Activated naive CD4-positive, alpha-beta T cell treated with Interleukin-2 at 50 U/mL for 16 hours (primary cell): ENCODE data around the gene FGFRL1.
"Not testable (repeated sequence)": the region's sequence is repeated elsewhere in the genome, so short reads cannot be mapped to it uniquely, and the experiment has no call there.

Experiments used
- DNase-seq: peaks from one replicate; pipeline ENCODE4 v3.0.0-alpha.2; 2020

FGFRL1 gene

DNA sequence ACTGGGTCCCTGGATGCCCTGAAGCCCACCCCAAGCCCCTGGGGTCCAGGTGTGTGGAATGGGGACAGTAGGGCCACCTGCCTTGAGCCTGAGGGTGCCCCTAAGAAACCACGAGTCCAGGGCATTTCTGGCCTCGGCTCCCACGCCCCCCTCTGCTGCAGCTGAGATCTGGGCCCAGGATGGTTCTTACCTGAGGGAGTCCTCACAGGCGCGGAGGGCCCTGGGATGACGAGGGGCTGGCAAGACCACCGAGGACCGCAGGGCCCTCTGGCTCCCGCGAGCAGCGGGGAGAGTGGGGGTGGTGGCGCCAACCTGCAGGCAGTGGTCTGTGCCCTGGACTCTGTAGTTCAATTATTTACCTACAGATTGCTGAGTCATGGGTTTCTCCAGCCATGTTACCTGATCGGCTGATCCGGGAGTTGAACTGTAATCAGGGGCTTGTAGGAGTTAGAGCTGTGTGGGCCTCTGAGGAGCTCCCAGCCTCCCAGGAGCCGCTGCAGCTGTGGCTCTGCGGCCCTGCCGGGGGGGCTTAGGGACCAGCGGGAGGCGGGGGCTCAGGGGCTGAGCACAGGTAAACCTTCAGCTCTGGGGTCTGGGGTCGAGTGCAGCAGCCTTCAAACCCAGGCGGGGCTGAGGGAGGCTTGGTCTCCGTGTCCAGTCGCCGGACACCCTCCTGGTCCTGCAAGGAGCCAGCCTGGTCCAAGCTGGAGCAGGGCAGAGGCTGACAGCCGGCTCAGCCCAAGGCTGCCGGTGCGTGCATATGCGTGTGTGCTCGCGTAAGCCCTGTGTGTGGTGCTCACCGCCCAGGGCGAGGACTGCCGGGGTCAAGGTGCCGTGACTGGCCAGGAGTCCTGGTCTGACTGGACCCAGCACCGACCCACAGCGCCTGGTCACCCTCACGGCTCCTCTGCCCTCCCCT is 18.1 kb upstream of the FGFRL1 start, which contains the start of gene SLC26A1:
Gene SLC26A1, minus strand, starts transcription at position 294 of the 919 bp plus-strand sequence. CDS start 1,701 bp downstream, outside the sequence.
- DNase-seq = no peak

DNA sequence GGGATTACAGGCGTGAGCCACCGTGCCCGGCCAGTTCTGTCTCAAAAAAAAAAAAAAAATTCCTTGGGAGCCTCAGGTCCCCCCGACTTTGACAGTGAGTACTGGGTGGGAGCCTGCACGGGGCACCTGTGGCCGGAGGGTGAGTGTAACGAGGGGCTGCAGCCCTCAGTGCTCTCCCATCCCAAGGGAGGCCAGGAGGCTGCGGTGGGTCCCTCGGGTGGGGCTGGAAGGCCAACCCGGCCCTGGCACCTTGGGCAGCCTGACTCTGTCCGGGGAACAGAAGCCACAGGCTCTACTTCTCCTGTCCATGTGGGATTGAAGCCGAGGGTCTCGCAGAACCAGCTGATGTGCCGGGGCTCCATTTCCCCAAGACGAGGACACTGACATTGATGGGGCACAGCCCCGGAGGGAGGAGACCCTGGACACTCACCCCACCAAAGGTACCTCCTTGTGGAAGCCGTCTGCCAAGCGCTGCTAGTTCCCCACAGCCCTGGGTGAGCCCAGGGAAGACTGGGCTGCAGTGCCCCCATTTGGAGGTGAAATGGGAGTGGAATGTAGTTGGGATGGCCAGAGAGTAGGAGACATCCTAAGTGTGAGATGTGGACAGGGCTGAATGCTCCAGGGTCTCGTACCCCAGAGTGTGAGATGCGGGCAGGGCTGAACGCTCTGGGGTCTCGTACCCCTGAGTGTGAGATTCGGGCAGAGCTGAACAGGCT is 16.0 kb upstream of the FGFRL1 start:
- DNase-seq = no peak

DNA sequence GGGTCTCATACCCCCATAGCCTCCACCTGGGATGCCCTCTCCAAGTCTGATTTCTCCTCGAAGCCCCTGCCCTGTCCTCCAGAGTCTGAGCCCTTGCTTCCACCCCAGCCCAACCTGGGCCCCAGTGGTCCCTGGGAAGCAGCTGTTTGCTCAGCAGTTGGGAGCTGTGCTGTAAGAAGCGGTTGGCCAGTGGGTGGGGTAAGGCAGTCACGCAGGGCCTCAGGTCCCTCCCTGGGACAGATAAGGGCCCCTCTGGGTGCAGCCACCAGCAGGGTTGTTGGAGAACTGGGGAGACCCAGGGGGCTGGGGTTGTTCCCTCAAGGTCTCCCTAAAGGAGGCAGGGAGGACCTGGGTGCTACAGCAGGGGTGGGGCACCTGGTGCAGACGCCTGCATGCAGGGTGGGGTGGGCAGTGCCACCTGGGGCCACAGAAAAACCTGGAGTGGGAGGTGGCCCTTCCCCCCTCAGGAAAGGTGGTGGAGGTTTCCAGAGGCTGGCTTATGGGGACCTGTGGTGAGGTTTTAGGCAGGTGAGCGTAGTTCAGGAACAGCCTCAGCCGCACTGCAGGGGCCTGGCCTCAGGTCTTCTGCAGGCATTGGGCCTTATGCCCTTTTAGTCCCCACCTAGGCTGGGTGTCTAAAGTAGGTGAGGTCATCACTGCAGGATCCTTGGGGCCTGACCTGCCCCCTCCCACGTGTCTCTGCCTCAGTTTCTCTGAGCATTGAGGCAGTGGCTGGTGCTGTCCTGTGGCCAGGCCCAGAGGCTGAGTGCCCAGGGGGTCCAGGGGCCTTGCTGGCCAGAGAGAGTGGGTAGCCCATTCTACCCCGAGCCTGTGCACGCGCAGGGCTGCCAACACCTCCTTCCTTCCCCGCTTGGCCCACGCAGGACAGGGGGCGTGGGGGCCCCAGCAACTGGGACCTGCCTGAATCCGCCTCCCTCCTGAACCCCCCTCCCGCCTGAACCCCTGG is 15.1 kb upstream of the FGFRL1 start:
- no peak for DNase-seq

DNA sequence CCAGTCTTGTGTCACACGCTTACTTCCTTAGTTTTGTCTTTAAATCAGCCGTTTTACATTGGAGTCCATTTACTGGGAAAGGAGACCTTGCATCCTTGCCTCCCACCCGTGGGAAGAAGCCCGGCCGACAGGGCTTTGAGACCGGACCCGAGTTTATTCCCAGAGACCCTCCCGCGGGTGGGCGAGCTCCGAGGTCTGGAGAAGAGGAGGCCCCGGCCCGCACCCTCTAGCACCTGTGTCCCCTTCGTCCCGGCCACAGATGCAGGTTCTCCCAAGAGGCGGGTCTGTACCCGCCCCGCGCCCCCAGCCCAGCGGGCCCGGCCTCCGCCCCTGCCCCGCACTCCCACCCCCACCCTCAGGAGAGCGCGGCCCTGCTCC is 14.4 kb upstream of the FGFRL1 start:
- no peak for DNase-seq

DNA sequence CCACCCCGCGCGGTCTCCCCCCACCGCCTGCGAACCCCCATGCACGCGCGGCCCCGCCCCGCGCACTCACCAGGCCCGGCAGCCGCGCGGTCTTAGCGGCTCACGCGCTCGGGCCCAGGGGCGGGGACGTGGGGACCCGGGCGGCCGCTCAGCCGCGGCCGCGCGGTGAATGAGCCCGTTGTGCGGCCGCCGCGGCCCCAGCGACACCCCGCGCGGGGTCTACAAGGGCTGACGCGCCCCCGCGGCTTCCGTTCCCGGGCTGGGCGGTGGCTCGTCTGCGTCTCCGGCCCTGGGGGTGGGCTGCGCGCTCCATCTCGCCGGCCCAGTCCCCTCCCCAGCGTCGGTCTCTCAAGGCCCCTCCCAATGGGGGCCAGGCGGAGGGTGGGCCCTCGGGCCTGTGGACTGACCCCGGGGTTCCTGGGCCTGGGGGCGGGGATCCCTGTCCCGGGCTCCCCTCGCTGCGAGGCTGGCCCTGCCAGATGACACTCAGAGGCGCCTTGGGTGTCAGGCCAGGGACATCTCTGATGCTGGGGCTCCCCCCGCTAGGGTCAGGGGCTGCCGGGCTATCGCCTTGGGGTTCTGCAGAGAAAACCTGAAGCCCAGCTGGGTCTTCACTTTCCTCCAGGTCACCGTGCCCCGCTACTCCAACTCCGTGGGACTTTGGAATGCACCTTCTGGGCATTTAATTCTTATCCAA is 13.9 kb upstream of the FGFRL1 start:
- no peak for DNase-seq

DNA sequence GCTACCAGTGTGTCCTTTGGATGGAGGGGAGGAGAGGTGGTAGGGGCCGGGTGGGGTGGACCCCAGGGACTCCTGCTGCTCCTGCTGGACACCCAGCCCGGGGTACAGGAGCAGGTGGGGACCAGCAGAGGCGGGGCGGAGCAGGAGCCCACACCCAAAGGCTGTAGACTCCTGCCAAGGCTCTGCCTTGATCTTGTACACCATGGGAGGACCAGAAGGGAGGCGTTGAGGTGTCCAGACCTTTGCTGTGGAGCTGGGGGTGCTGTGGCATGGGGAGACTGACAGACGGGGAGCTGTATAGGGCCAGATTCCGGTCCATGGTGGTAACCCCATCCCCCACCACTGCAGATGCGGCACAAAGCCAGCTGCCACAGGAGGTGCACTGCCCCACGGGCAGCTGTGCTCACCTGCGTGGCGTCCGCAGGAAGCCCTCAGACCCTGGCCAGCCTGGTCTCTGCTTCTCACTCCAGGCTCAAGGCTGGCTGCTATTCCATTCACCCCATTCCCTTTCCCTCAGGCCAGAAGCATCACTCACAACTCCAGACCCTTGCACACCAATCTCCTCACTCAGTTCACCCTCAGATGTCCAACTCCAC is 13.2 kb upstream of the FGFRL1 start:
- no peak for DNase-seq

DNA sequence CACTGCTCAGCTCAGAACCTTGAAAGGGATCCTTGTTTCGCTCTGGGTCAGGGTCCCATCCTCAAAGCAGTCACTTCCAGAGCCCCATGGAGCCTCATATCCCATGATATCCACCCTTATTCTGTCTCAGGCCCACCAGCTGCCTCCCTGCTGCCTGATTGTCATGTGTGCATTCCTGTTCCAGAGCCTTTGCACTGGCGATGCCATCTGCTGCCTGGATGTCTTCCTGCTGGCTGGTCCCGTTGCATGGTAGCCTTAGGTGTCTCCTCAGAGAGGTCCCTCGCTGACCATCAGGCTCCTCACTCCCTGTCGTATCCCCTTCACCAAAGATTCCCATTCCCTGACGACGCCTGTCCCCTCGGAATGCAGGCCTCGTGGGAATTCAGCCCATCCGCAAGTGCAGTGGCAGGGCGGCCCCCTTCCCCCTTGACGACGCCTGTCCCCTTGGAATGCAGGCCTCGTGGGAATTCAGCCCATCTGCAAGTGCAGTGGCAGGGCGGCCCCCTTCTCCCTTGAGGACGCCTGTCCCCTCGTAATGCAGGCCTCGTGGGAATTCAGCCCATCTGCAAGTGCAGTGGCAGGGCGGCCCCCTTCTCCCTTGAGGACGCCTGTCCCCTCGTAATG is 12.1 kb upstream of the FGFRL1 start:
- DNase-seq = not testable (repeated sequence)

DNA sequence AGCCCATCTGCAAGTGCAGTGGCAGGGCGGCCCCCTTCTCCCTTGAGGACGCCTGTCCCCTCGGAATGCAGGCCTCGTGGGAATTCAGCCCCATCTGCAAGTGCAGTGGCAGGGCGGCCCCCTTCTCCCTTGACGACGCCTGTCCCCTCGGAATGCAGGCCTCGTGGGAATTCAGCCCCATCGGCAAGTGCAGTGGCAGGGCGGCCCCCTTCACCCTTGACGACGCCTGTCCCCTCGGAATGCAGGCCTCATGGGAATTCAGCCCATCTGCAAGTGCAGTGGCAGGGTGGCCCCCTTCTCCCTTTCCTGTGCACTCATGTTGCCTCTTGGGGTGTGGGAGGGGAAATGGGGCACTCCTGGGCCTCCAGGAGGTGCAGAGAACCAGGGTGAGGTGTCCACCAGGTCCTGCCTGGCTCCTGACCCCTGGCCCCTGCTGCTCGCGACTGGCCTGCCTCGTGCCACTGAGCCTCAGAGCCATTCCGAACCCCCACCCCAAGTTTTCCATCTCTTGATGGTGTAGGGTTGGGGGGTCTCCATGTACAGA is 11.5 kb upstream of the FGFRL1 start:
- DNase-seq = no peak

DNA sequence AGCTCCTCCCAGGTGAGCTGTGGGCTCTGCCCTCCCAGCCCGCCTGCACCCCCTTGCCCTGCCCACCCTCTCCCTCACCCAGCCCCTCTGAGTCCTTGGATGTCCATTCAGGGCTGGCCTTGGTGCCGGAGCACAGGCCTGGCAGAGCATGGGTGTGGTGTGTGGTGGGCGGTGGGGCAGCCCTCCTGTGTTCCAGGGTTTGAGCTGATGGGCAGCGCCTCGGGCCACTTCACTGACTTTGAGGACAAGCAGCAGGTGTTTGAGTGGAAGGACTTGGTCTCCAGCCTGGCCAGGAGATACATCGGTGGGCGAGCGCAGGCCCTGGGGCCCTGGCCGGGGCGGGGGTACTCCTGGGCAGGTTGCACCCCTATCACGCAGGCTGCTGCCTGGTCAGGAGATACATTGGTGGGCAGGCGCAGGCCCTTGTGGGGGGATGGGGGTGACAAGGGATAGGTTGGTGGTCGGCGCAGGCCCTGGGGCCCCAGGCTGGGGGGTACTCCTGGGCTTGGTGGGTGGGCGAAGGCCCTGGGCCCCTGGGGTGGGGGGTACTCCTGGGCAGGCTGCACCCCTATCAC is 10.7 kb upstream of the FGFRL1 start:
- no peak for DNase-seq

DNA sequence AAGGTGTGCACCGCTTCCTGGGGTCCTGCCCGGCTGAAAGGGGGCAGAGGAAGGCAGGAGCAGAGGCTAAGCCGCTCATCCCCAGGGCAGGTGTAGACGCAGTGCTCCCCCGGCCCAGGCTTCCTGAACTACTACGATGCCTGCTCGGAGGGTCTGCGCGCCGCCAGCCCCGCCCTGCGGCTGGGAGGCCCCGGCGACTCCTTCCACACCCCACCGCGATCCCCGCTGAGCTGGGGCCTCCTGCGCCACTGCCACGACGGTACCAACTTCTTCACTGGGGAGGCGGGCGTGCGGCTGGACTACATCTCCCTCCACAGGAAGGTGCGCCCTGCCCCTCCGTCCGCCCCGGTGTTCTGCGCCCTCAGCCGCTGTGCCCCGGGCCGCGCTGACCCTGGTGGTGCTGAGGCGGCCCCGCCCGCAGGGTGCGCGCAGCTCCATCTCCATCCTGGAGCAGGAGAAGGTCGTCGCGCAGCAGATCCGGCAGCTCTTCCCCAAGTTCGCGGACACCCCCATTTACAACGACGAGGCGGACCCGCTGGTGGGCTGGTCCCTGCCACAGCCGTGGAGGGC is 9.8 kb upstream of the FGFRL1 start:
- no peak for DNase-seq

DNA sequence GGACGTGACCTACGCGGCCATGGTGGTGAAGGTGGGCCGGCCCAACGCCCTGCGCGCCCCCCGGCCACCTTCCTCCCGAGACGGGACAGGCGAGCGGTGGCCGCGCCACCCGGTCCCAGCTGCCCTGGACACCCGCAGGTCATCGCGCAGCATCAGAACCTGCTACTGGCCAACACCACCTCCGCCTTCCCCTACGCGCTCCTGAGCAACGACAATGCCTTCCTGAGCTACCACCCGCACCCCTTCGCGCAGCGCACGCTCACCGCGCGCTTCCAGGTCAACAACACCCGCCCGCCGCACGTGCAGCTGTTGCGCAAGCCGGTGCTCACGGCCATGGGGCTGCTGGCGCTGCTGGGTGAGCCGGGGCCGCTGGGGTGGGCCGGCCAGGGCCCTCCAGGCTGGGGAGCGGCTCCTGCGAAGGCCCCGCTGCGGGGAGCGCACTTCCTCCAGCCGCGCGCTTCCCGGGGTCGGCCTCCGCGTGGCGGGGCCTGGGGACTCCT is 9.2 kb upstream of the FGFRL1 start:
- no peak for DNase-seq

DNA sequence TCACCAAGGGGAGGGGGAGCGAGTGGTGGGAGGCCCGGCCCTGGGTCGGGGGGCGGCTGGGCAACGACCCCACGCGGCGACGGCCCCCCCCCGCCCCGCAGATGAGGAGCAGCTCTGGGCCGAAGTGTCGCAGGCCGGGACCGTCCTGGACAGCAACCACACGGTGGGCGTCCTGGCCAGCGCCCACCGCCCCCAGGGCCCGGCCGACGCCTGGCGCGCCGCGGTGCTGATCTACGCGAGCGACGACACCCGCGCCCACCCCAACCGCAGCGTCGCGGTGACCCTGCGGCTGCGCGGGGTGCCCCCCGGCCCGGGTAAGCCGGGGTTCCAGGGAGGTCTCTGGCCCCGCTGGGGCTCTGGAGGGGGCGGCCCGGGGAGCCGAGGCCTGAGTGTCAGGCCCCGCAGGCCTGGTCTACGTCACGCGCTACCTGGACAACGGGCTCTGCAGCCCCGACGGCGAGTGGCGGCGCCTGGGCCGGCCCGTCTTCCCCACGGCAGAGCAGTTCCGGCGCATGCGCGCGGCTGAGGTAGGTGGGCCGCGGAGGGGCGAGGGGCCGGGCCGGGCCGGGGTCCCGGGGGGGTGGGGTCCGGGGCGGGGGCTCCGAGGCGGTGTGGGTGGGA is 8.7 kb upstream of the FGFRL1 start:
- DNase-seq = no peak

DNA sequence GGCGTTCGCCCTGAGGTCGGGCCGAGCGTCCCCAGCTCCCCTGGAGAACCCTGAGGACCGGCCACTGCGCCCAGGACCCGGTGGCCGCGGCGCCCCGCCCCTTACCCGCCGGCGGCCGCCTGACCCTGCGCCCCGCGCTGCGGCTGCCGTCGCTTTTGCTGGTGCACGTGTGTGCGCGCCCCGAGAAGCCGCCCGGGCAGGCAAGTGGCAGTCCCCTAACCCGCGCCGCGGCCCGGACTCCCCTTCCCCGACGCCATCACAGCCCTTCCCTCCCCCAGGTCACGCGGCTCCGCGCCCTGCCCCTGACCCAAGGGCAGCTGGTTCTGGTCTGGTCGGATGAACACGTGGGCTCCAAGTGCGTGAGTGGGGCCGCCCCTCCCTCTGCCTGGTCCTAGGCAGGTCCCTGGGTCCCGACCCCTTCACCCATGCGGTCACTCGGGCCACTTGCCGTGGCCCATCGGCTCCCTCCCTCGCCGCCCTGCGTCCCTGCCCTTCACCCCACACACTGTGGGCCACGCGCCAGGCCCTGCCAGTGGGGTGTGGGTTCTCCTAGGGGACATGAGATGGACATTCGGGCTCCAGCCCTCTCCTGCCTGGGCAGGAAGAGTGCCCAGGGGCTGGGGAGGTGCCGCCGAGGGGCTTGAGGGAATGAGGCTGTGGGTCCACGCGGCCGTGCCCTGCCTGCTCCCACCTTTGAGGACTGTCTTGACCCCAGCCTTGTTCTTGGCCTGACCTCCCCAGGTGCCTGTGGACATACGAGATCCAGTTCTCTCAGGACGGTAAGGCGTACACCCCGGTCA is 8.0 kb upstream of the FGFRL1 start:
- DNase-seq = no peak

DNA sequence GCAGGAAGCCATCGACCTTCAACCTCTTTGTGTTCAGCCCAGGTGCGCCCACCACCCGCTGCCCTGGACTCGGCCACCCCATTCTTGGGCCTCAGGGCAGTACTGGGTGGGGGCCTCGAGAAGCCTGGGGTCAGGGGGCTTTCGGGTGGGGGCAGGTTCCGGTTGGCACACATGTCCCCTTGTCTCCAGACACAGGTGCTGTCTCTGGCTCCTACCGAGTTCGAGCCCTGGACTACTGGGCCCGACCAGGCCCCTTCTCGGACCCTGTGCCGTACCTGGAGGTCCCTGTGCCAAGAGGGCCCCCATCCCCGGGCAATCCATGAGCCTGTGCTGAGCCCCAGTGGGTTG is 7.4 kb upstream of the FGFRL1 start:
- no peak for DNase-seq

DNA sequence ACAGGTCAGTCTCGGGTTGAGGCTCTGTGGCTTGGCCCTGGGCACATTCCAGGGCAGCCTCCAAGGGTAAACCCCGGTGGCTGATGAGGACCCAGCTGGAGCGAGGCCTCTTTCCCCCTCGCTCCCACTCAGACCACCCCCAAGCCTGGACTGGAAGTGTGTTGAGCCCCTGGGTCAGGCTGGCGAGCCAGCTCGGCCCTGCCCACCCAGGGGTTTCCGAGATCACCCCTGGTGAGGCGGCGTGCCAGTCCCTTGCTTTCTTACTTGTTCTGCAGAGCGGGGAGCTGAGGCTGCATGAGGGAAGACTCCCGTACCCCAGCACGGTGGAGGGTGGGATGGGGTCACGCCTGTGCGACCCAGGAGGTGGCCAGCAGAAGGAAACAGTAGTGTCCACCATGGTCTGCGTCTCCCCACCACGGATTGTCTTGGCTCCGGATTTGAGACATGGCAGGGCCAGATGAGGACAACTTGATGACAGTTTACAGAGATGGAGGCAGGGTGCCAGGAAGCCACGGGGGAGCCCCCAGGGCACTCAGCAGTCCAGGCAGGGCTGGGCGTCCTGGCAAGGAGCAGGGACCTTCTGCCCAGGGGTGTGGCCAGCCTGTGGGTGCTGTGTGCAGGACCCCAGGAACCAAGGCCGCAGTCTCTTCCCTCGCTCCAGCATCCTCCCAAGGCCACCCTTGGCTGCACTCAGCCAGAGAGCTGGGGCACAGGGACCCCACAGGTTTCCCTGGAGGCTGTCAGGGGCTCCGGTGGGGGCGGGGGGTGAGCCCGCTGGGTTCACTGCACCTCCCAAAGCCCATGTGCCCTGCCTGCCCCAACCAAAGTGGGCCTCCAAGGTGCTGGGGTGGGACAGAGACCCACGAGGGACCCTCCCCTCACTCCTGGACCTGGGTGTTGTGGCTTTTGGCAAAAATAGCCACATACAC is 6.6 kb upstream of the FGFRL1 start:
- DNase-seq = no peak

DNA sequence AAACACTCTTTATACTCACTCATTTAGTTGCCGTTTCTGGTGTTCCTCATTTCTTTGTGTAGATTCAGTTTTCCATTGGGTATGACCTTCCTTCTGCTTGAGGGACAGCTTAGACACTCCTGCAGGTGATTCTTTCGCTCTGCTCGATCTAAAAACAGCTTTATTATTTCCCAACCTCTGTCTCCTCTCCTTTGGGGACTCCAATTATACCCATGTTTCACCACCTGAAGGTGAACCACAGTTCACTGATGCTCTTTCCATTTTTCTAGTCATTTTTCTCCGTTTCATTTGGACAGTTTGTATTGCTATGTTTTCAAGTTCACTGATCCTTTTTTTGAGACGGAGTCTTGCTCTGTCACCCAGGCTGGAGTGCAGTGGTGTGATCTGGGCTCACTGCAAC is 4.6 kb upstream of the FGFRL1 start:
- DNase-seq = no peak

DNA sequence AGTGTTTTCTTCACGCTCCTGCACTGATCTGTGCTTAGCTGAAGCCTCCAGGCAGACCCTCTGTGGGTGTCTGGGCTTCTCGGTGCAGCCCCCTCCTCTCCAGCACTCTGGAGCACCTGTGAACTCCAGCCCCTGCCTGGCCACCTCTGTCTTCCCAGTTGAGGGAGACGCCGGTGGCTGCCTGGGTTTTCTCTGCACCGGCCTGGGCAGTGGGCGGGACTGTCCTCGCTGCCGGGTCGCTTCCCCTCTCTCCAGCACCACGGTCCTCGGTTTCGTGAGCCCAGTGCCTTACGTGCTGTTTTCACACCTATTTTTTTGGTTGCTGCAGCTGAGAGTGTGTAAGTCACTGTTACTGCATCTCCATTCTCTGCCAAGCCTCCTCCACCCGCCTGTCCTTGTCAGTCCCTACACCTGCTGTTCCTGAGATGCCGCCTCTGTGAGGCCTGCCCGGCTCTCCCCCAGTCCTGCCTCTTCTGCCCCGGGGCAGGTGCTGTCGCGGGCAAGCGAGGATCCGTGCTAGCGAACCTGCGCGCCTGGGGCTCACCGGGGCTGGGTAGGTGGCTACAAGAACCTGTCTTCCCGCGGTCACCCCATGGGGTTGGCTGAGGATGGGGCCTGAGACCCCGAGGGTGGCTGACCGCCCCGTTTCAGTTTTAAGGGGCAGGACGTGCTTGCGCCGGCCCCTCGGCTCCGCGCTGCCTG is 2.4 kb upstream of the FGFRL1 start:
- DNase-seq = peak; percentile 38
